Thymus (tissue), 14 donors: ENCODE data around the gene WNT5A. TPM values are rescaled to one million over a fixed set of nuclear protein-coding genes. Genes with fewer than 3 reads are reported as not detected.
A peak's percentile ranks its signal among the peaks of the same experiment; 100 is the strongest.

Source experiments
- DNase-seq, 9 donors: peaks; one replicate each; pipeline ENCODE4 v3.0.0-alpha.2; 2013; ENCODE audit warnings: low spot score in 9 of 9, low read depth in 6 of 9, missing footprints in 1 of 9
- H3K27ac ChIP-seq, 2 donors: one replicate each; pipeline ENCODE4 v1.5.1; 2013; ENCODE audit warnings: control low read depth in 1 of 2, low read depth in 1 of 2, low read length in 1 of 2, mild to moderate bottlenecking in 1 of 2, moderate library complexity in 1 of 2
- H3K27me3 ChIP-seq, 2 donors: one replicate each; pipeline ENCODE4 v1.5.1; 2013; ENCODE audit warnings: low read length in 1 of 2; ENCODE audit not compliant: control insufficient read depth in 2 of 2, insufficient read depth in 1 of 2
- H3K36me3 ChIP-seq, 2 donors: one replicate each; pipeline ENCODE4 v1.5.1; 2013; ENCODE audit warnings: low read length in 1 of 2, mild to moderate bottlenecking in 1 of 2, moderate library complexity in 1 of 2; ENCODE audit not compliant: control insufficient read depth in 2 of 2, insufficient read depth in 2 of 2
- H3K4me1 ChIP-seq, 2 donors: one replicate each; pipeline ENCODE4 v1.5.1; 2013; ENCODE audit warnings: low read length in 2 of 2; ENCODE audit not compliant: control insufficient read depth in 2 of 2, insufficient read depth in 2 of 2
- H3K4me3 ChIP-seq, 2 donors: one replicate each; pipeline ENCODE4 v1.5.1; 2013; ENCODE audit warnings: low read length in 2 of 2, control low read depth in 1 of 2, mild to moderate bottlenecking in 1 of 2
- H3K9me3 ChIP-seq, 2 donors: one replicate each; pipeline ENCODE4 v1.5.1; 2013; ENCODE audit warnings: low read length in 1 of 2, mild to moderate bottlenecking in 1 of 2; ENCODE audit not compliant: control insufficient read depth in 2 of 2, insufficient read depth in 1 of 2
- WGBS: extraction: QIAGEN DNeasy Blood & Tissue Kit; methylation state at CpG from one replicate; pipeline ENCODE4 v1.1.7; 2013; 5-methylcytosine and 5-hydroxymethylcytosine counted together
- long read RNA-seq, 10 donors: transcript quantifications; one replicate each; lab custom pipeline, GENCODE V29; 2026
- polyA plus RNA-seq: library from polyadenylated mRNA; stranded (reverse); fragments of 200-250 nt; gene quantifications from one replicate; pipeline ENCODE4 v1.2.3, GENCODE V29; 2013
- total RNA-seq: library from RNA; stranded (reverse); fragments of 120-200 nt; gene quantifications from one replicate; pipeline ENCODE4 v1.2.4, GENCODE V29; 2013
- donor health status: healthy.

The WNT5A gene
- 2.9 TPM for total RNA-seq
- polyA plus RNA-seq = 5.5 TPM
- long read RNA-seq, donor 1 = 0 reads
- long read RNA-seq, donor 2, full-length matches to known transcripts = 3 of 3 reads
- long read RNA-seq, donor 2, partial matches to known transcripts = 0 of 3 reads
- long read RNA-seq, donor 2, other reads (novel, unspliced or antisense) = 0 of 3 reads
- long read RNA-seq, donor 3 = 0 reads
- long read RNA-seq, donor 4, full-length matches to known transcripts = 1 of 1 reads
- long read RNA-seq, donor 4, partial matches to known transcripts = 0 of 1 reads
- long read RNA-seq, donor 4, other reads (novel, unspliced or antisense) = 0 of 1 reads
- long read RNA-seq, donor 5, partial matches to known transcripts = 0 of 1 reads
- long read RNA-seq, donor 5, other reads (novel, unspliced or antisense) = 0 of 1 reads
- long read RNA-seq, donor 6 = 0 reads
- long read RNA-seq, donor 7 = 0 reads
- long read RNA-seq, donor 8 = 0 reads
- long read RNA-seq, donor 9, full-length matches to known transcripts = 1 of 1 reads
- long read RNA-seq, donor 9, partial matches to known transcripts = 0 of 1 reads
- long read RNA-seq, donor 9, other reads (novel, unspliced or antisense) = 0 of 1 reads
- long read RNA-seq, donor 10 = 0 reads

DNA sequence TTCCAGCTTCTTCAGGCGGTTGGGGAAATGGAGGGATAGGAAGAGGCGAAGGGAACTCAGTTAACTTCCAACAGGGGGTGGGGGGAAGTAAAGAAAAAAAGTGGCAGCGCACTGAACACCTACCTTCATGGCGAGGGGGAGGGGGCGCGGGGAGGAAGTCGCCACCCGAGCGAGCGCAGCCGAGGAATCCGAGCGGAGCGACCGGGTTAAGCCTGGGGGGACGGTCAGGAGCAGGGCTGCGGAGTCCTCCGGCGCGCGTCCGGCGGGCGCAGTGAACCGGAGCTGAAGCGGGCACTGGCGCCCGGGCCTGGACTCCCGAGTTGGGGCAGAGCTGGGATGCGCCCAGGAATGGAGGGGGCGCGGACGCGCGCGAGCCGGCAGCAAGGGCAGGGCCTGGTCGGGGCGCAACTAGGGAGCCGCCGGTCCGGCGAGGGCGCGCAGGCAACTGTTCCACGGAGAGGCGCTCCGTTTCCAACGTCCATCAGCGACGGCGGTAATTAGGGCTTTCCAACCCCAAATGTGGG is at the start of gene WNT5A:
WNT5A (minus strand) TSS at position 450 of the 524 bp plus-strand sequence; CDS start at position 129, 321 bp downstream.
- Histone ChIP-seq H3K4me1 (peaks cover 4 to 71% of the 10 kb centered on the region in 2 donors), H3K9me3 (peaks cover 0 to 16% of the 10 kb centered on the region in 2 donors), H3K27ac (peak within 1 kb of the TSS; percentile 18 to 69), H3K36me3 (no peaks in the 10 kb centered on the region), H3K27me3 (peaks cover 79 to 97% of the 10 kb centered on the region in 2 donors), H3K4me3 (peak within 1 kb of the TSS; percentile 77 to 79)
- DNase-seq = peak in 3 of 9 donors; percentile 40 to 75 (median 58)
- WGBS = 2% methylated on average over 52 of the region's 52 CpGs

DNA sequence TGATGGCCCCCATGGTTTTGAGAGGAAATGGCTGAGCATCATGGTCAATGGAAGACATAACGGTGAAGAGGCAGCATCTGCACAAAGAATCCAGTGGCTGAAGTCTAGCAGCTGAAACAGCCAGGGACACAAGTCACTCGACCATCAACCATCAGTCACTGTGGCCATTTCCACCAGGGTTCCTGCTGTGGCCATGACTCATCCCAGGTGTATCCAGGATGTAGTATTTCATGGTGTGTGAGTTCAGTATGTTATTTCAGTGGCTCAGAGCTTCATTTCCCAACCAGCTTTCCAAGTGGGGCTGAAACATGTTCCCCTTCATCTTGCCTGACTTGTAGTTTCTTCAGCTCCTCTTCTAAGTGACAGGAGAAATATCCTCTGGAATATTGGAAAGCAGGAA is 47.8 kb upstream of the WNT5A start:
- Histone ChIP-seq H3K36me3 (no peaks in the 10 kb centered on the region), H3K4me3 (no peak overlapping the region), H3K27me3 (no peaks in the 10 kb centered on the region), H3K9me3 (no peaks in the 10 kb centered on the region), H3K4me1 (no peaks in the 10 kb centered on the region), H3K27ac (no peak overlapping the region)
- DNase-seq = no peak
- 84% methylated on average over 2 of the region's 2 CpGs for WGBS

DNA sequence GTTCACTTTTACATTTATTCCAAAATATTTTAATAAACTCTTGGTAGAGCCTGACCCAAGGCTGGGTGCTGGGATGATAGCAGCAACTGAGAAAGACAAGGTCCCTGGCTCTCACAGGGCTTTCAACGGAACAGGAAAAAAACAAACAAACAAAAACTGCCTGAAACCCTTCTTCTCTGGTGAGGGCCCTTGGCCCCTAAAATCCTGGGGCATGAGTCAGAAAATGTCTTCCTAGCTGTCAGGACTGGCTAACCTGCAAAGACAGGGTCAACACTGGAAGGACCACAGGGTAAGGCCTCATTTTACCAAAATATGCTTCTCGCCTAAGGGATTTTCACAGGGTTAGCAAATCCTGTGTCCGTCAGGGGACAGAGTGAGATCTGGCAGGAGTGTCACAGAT is 45.7 kb upstream of the WNT5A start:
- H3K4me3 ChIP-seq = no peak overlapping the region
- no peaks in the 10 kb centered on the region for H3K9me3 ChIP-seq
- no peak for DNase-seq
- H3K27me3 ChIP-seq = no peaks in the 10 kb centered on the region
- no peak overlapping the region for H3K27ac ChIP-seq
- 97% methylated on average over 3 of the region's 3 CpGs for WGBS
- H3K4me1 ChIP-seq = no peaks in the 10 kb centered on the region
- H3K36me3 ChIP-seq = no peaks in the 10 kb centered on the region

DNA sequence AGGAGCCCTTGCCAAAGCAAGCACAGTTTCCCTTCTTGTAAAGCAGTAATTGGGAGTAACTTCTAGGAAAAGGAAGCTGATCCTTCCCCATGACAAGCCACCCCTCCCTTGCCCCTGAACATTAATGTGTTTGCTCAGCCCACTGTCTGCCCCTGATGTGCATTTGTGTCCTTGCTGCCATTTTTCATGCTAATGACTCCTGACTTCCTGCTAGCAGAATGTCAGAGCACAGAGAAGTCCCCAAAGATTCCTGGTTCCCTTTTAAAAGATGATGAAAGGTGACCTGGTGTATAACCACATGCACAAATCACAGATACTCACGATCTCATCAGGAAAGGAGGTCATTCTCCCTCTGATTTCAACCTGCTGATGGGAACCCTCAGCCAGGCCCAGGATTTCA is 44.2 kb upstream of the WNT5A start:
- 85% methylated on average over 1 of the region's 1 CpG for WGBS
- no peaks in the 10 kb centered on the region for H3K4me1 ChIP-seq
- H3K9me3 ChIP-seq = no peaks in the 10 kb centered on the region
- H3K27me3 ChIP-seq = no peaks in the 10 kb centered on the region
- DNase-seq = no peak
- H3K4me3 ChIP-seq = no peak overlapping the region
- no peaks in the 10 kb centered on the region for H3K36me3 ChIP-seq
- no peak overlapping the region for H3K27ac ChIP-seq

DNA sequence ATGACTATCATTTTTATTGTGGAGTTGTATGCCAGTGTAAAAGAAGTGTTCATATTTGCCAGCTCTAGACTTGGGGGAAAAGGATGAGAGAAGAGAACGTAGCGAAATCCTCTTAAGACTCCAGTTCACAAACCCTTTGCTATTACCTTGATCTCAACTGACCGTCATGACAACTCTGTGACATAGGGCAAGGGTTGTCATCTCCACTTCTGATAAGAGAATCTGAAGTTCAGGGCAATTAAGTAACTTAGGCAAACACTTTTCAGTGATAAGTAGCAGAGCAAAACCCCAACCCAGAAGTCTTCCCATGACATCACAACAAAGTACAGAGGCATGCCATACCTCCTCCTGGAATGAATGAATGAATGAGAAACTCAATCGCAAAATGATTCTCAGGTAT is 40.3 kb upstream of the WNT5A start:
- peaks cover 24 to 33% of the 10 kb centered on the region in 2 donors for H3K4me1 ChIP-seq
- WGBS = 97% methylated on average over 4 of the region's 4 CpGs
- H3K27me3 ChIP-seq = no peaks in the 10 kb centered on the region
- H3K27ac ChIP-seq = no peak overlapping the region
- no peaks in the 10 kb centered on the region for H3K36me3 ChIP-seq
- no peak overlapping the region for H3K4me3 ChIP-seq
- no peak for DNase-seq
- H3K9me3 ChIP-seq = no peaks in the 10 kb centered on the region

DNA sequence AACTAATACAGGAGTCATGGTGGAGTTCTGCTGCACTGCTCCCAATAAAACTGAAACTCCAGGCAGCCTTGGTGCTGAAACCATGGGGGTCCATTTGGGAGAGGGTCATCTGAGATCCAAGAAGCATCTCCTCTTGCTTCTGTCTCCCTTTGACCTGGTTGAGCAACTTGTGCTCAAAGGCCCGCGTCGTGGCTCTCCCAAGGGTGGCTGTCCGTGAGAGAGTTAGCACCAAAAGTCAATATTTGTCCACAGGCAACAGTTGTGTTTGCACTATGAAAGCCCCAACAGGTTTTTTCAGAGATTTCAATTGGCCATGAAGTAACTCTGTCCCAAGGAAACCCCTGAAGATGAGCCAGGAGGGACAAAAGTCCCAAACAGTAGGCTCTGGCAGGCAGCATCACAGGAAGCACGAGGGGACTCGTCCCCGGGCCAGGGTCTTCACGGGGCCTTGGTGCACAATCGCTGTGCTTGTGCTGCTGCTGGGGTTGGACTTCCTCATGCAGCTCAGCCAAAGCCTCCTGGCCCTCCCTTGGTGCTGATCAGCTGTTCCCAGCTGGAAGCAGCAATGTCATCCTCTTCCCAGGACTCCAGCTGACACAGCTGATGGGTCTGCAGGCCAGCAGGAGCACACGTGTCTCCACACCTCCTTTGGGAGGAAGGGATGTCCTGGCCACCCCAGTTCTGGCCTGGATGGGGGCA is 39.4 kb upstream of the WNT5A start:
- Histone ChIP-seq H3K27ac (no peak overlapping the region), H3K9me3 (no peaks in the 10 kb centered on the region), H3K36me3 (no peaks in the 10 kb centered on the region), H3K4me3 (no peak overlapping the region), H3K27me3 (no peaks in the 10 kb centered on the region), H3K4me1 (peaks cover 27 to 41% of the 10 kb centered on the region in 2 donors)
- 96% methylated on average over 10 of the region's 10 CpGs for WGBS
- no peak for DNase-seq

DNA sequence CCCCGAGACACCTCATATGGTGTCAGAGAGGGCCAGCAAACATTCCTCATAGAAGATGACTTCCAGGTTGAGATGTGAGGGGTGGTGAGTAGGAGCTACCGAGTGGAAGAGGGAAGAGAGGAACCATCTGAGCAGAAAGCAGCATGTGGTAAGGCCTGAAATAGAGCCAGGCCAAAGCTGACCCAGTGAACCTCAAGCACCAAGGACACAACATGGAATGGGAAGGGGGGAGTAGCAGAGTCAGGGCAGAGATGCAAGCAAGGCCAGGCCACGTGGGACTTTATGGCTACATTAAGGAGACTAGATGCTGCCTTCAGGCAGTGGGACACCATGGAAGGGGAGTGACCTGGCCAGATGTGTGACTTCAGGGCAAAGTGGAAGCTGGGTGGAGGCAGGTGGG is 38.3 kb upstream of the WNT5A start:
- no peak overlapping the region for H3K27ac ChIP-seq
- peaks cover 37 to 51% of the 10 kb centered on the region in 2 donors for H3K4me1 ChIP-seq
- H3K36me3 ChIP-seq = no peaks in the 10 kb centered on the region
- no peaks in the 10 kb centered on the region for H3K9me3 ChIP-seq
- no peak for DNase-seq
- no peak overlapping the region for H3K4me3 ChIP-seq
- no peaks in the 10 kb centered on the region for H3K27me3 ChIP-seq
- 97% methylated on average over 3 of the region's 3 CpGs for WGBS

DNA sequence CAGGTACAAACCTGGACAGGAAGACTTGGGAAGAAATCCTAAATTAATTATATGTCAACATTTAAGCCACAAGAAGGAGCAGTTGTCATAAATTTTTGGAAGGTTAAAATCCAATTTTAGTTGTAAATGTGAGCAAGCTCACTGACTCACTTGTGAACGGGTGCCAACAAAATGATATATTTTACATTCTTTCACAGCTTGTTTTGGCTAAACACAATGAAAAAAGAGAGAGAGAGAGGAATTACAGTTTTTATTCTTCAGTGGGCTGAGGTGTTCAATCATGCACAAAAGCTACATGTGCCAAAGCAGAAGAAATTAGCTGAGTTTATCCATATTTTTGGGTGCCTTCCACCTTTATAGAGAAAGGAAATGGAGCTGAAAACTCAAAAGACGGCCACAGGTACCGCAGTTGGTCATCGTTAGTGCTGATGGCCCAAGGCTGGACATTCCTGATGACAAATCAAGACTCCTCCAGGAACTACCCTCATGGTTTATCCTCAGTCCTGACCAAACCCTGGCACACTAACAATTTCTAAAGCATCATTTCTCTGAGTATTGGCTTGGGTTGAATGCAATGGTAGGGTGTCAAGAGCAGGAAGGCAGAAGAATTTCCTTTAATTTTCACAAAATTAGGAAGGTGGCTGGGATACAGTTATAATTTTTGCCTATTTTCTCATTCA is 37.6 kb upstream of the WNT5A start:
- Histone ChIP-seq H3K36me3 (no peaks in the 10 kb centered on the region), H3K27me3 (no peaks in the 10 kb centered on the region), H3K4me1 (peaks cover 44 to 57% of the 10 kb centered on the region in 2 donors), H3K9me3 (no peaks in the 10 kb centered on the region), H3K4me3 (no peak overlapping the region), H3K27ac (peak overlapping the region in 1 of 2 donors; percentile 99)
- WGBS = 87% methylated on average over 4 of the region's 4 CpGs
- DNase-seq = no peak
